Left renal cortex interstitium (tissue), 4 donors: ENCODE measurements around the gene SLC47A2. TPM values are rescaled to one million over a fixed set of nuclear protein-coding genes. Genes with fewer than 3 reads are reported as not detected.
"Not testable (repeated sequence)": the region's sequence is repeated elsewhere in the genome, so short reads cannot be mapped to it uniquely, and the experiment has no call there.

ENCODE experiments used
- DNase-seq, 4 donors: peaks; one replicate each; pipeline ENCODE4 v3.0.0-alpha.2; 2013; ENCODE audit warnings: low read depth in 4 of 4, low spot score in 2 of 4, missing footprints in 1 of 4
- polyA plus RNA-seq, 4 donors: library from polyadenylated mRNA; unstranded; fragments of 120-200 nt; gene quantifications; one replicate each; pipeline ENCODE4 v1.2.1, GENCODE V29; 2013; ENCODE audit not compliant: insufficient read length in 4 of 4

The SLC47A2 gene, protein sequence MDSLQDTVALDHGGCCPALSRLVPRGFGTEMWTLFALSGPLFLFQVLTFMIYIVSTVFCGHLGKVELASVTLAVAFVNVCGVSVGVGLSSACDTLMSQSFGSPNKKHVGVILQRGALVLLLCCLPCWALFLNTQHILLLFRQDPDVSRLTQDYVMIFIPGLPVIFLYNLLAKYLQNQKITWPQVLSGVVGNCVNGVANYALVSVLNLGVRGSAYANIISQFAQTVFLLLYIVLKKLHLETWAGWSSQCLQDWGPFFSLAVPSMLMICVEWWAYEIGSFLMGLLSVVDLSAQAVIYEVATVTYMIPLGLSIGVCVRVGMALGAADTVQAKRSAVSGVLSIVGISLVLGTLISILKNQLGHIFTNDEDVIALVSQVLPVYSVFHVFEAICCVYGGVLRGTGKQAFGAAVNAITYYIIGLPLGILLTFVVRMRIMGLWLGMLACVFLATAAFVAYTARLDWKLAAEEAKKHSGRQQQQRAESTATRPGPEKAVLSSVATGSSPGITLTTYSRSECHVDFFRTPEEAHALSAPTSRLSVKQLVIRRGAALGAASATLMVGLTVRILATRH
- 1 to 10 TPM; 6.3 to 8.6 (median 7.1) TPM for polyA plus RNA-seq

DNA sequence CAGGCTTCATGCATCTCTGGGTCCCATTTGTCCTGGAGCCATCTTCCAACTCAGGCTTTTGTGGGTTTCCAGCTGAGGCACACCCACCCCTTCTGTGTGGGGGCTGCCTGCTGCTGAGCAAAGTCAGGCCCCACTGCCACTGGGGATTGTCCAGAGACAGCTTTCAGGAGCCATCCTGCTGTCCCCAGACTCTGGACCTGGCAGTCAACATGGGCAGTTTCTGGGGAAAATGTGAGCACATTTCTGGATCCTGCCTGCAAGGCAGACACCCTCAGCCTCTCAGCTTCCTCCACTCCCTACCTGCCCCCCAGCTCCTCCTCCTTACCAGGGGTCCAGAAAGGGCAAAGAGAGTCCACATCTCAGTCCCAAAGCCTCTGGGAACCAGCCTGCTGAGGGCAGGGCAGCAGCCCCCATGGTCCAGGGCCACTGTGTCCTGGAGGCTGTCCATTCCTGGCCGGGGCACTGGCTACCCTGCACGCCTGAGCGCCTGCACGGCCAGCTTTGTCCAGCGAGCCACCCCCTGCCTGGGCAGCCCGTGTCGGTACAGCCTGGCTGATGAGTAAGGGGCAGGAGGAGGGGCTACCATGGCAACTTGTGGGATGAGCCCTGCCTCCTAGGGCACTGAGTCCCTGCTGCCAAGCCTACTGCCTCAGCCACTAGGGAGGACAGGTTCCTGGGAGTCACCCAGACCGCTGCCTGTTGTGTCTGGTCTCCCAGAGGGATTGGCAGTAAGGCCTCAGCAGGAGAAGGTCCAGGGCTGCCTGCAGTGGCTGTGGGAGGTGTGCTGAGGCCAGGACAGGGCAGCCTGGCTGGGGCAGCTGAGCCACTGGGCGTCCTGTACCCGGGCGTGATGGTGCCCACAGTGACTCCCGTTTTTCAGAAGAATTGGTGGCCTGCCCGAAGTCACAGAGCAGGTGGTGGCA is at the start of gene SLC47A2:
Gene SLC47A2, minus strand, starts transcription at position 477 of the 923 bp plus-strand sequence. Its CDS starts 29 bp downstream, at position 448.
- DNase-seq: no peak

DNA sequence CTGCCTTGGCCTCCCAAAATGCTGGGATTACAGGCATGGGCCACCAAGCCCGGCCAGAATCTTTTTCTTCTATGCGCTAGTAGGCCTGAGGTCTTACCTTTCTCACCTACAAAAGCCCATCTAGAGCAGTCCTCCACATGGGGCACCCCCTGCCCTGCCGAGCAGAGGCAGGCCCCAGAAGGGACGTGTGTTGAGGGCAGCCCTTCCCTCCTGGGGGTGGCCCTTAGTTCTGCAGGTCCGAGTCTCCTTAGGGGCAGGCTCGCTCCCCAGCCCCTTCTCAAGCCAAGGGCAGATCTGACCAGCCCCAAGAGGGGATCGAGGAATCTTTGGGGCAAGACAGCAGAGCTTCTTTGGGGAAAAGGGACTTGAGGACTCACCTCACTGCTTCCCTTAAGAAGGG is 49.6 kb upstream of the SLC47A2 start:
- DNase-seq: no peak

DNA sequence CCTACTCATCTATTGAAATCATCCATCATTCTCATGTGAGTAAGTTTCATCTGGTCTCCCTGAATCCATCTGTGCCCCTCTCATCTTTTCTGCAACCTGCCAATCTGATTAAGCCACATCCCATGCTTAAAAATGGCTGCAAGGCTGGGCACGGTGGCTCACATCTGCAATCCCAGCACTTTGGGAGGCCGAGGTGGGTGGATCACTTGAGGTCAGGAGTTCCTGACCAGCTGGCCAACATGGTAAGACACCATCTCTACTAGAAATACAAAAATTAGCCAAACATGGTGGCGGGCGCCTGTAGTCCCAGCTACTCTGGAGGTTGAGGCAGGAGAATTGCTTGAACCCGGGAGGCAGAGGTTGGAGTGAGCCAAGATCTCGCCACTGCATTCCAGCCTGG is 47.6 kb upstream of the SLC47A2 start:
- not testable (repeated sequence) for DNase-seq

DNA sequence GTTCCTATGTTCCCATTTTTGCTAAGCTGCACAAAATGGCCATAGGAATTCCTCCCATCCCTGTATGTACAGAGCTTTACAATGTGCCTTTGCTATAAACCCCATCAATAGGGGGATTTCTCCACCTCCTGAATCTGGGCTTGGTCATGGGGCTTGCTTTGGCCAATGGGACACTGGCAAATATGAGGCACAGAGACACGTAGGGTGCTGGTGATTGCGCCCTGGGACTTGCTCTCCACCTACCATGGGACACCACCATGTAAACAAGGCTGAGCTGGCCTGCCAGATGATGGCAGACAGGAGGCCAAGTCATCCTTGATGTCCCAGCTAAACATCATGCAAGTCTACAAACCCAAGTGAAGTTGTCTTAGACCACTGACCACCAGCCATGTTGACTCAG is 47.0 kb upstream of the SLC47A2 start:
- no peak for DNase-seq

DNA sequence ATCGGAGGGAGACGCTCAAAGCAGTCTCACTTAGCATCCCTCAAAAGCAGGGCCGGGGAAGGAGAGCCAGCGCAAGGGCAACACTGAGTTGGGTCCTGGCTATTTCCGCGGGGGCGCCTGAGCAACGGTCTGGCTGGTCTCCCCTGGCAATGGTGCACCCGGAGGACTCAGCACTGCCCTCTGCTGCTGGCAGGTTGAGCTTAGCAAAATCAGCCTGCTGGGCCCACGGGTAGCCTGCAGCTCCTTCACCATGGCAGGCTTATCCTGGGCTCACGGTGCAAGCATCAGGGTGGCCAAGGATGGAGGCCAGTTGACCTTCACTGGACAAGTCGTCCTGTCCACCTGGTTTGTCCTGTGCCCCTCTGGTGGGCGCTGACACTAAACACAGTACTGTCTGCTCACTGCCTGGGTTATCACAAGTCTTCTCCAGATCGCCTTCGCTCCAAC is 46.2 kb upstream of the SLC47A2 start:
- DNase-seq: peak in 2 of 4 donors; percentile 57 to 63

DNA sequence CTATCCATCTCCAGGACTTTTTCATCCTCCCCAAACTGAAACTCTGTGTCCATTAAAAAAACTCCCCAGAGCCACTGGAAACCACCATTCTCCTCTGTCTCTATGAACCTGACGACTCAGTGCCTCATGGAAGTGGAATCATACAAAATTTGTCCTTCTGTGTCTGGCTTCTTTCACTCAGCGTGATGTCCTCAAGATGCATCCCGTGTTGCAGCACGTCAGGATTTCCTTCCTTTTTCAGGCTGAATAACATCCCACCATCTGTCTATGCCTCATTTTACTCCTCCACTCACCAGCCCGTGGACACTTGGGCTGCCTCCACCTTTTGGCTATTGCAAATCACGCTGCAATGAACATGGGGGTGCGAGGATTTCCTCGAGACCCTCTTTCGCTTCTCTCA is 44.4 kb upstream of the SLC47A2 start:
- no peak for DNase-seq

DNA sequence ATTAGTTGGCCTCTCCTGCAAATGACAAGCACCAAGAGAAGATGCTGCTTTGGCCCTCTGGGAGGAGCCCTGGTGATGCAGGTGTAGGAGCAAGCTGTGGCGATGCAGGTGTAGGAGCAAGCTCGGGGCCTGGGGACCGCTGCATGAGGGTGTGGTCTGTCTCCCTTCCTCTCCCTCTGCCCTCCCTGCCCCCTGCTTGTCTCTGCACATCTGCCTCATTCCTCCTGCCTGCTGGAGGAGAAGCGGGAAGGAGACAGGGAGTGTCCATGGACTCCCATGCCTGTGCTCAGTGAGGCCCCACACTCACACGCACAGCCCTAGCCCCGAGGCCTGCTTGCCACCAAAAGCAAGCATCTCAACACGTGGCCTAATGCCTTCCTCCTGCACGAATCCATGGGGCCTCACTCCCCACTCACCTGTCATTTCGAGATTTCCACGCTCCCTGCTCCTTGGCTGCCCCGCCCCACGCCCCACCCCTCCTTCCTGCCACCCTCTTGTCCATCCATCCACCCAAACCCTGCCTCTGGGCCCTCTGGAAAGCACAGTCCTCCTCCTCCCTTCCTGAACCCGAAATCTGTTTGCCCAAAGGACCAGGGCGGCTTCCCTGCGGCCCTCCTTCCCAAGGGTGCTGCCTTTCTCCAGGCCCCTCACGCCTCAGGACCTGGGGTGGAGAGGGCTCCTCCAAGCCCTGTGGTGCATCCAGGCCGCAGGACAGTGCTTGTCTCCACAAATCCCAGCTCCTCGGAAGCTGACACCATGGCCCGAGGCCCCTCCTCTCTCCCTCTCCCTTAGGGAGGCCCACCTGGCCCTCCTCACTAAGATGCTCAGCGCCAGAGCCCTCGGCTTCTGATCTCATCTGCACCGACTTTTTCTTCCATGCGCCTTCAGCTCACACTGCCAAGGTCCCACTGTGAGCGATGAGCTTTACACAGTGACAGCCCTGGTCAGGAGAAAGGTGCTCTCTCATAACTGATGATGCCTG is 43.5 kb upstream of the SLC47A2 start:
- DNase-seq: no peak

DNA sequence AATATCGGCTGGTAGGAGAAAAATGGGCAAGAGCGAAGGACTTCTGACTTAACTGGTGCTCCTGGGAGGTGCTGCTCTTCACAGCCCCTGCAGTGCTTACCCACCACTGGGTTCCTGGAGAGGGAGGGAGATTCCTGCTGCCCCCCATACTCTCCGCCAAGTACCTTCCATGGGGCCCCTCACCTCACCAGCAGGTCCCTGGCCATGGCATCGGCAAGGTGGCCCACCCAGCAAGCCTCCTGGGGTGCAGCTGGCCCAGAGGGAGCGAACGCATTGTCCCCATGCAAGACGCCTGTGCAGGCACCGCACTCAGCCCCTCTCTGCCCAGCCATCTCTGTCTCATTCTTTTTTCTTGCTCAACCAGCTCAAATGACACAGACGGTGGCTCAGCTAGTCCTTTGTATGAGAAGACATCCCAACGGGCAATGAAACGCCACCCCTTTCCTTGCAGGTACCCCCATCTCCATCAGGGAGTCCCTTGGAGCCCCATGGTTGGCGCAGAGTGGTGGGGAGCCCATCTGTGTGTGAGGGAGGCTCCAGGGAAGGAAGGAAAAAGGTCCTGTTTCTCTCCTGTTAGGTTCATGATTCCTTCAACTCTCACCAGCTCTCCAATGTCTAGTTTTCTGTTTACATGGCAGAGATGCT is 41.3 kb upstream of the SLC47A2 start:
- DNase-seq: no peak

DNA sequence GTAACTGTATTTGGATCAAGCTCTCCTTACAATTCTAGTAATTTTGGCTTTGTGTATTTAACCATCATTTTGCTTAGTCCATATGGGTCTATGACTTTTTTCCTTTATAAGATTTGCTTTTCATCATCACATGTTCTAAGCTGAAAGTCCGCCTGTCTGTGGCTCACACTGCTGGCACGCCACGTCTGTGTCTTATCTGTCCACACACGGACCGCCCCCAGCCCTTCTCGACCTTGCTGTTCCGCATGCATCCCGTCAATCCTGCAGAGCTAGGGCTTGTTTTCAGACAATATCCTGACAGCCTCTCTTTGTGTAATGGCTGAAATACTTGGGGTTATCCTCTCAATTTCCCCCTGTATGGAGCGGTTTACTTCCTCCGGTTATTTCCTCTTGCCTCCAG is 40.2 kb upstream of the SLC47A2 start:
- no peak for DNase-seq

DNA sequence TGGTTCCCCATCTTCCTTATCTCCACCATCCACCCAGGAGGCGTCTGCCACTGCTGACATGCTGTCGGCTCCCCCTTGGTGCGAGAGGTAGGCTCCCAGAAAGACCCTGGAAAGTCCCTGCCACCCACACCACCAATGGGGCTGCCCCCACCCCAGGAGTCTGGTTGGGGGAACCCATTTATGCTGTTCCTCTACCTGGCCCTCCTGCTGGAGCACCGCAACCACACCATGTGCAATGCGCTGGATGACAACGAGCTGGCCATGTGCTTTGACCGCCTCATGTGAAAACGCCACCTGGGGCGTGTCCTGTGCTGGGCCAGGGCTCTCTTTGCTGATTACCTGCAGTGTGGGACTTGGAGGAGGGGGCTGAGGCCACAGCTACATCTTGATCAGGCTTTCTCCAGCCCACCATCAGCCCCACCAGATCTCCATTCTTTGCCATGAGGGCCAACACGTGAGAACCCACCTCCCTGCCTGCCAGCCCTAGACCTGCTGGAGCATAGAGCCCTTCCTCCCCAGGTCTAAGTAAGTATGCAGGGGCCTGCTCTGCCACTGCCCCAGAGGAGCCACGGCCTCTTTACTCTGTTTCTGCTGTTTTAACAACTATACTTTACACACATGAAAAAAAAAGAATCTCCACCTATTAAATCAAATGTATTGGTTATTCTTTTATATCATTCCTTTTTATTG is 39.6 kb upstream of the SLC47A2 start:
- DNase-seq: no peak

DNA sequence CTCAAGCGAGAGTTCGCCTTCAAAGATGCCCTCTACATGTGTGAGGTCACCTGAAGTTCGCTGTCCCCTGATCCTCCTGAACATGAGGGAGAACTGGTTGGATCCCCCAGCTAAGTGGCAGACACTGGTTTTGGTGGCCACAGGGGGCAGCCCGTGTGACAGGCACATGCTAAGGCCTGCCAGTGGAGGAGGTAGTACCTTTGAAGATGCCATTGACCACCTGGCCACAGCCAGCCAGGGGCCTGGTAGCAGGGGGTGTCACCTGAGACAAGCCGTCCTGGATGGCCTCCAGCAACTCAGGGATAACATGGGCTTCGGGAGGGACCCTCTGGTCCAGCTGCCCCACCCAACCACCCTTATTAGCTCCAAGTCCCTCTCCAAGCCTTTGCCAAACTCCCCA is 39.0 kb upstream of the SLC47A2 start:
- no peak for DNase-seq

DNA sequence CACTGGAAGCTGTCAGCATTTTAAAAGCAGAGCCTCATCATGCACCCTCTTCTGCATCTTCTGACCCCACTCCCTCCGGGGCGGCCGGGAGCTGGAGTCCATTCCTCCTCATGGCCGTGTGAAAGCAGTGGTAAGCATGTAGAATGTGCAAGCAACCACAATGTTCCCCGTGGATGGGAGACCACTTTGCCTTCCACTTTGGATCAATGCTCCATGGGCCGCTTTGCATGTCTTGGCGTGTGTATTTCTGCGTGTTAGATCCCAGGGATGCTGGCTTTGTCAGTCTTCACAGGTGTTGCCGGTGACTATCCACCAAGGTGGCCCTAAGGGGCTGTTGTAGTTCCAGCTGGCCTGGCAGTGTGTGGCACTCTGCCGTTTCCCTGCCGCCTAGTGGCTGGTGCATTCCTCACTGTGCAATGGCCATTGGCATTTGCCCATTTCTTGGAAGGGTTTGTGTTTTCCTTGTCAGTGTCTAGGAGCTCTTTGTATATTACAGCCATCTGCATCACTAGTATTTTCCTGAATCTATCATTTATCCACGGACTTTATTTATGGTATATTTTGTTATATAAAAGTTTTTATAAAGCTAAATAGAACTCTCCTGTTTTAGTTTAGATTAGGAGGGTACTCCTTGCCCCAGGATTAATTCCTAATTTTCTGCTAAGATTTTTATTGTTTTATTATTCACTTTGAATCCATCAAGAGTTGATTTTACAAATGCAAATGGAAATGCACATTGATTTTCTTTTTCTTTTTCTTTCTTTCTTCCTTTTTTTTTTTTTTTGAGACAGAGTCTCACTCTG is 37.5 kb upstream of the SLC47A2 start:
- DNase-seq: no peak

DNA sequence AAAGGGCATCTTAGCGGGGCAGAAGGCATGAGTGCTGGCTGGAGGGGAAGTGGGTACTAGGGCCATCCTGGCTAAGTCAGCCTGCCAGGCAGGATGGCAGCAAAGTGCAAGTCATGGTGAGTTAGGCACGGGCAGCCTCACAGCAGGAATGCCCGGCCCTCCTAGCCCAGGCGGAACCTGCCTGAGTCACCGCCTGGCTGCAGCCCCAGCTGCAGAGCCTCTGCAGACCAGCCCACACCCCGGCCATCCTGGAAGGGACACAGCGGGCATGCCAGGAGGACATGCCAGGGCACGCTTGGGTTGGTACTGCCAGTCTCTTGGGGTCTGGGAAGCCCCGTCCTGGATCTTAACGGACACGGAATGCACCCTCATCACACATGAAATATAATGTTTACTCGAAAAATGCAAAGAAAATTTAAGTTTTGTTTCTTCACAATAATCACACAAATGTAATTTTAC is 36.7 kb upstream of the SLC47A2 start:
- no peak for DNase-seq

DNA sequence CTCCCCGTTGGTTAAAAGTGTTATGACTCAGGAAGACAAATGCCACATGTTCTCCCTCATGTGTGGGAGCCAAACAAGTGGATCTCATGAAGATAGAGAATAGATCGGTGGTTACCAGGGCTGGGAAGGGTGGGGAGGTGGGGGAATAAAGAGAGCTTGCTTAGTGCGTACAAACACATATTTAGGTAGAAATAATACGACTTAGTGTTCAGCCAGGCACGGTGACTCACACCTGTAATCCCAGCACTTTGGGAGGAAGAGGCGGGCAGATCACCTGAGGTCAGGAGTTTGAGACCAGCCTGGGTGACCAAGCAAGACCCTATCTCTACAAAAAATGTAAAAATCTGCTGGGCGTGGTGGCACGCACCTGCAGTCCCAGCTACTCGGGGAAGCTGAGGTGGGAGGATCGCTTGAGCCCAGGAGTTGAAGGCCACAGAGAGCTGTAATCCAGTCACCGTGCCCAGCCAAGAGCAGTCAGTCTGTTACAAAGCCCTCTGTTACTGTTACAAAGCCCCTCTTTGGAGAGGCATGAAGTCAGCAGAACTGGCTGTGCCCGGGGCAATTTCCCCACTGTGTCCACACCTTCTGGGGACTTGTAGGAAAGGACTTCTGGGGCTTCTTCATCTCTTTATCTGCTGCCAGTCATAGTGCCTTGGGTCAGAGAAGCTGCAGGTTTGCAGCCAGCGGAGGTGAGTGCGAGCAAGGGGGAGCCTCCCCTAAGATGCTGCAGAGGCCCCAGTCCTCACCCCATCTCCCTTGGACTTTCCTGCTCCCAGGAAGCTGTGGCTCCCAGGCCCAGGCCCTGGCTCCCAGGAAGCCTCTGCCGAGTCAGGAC is 36.0 kb upstream of the SLC47A2 start:
- DNase-seq: no peak

DNA sequence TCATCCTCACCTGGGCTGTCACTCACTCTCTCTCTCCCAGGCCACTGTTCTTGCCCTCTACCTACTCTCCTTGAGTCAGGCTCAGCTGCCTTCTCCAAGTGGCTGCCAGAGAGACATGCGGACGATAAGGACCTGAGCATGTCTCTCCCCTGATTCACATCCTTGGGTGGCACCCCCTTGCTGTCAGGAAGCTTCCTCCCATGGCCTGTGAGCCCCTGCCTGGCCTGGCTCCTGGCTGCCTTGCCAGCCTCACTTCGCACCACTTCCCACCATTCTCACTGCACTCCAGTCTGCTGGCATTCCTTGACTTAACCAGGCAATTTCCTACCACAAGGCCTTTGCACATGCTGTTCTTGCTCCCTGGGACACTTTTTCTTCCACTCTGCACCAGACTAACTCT is 34.5 kb upstream of the SLC47A2 start:
- DNase-seq: no peak

DNA sequence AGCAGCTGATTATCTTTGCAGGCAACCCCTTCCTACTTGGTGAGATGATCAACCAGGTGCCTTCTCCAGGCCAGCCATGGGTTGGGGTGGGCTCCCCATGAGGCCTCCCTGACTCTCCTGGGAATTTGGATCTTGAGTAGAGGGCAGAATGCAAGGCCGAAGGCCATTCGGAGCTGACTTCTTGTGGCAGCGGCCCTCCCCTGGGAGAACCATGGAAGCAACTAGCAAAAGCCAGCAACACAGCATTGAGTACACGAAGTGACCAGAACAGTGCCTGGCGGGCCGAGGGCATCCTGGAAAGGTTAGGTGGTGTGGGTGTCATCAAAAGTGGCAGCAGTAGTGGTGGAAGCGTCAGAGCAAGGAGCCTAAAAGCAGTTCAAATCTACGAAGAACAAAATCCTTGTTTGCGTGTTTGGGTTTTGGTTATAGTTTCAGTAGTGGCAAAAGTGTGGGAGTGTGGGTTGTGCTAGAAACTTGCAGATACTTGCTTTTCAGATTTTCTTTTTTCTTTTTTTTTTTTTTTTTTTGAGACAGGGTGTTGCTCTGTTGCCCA is 33.7 kb upstream of the SLC47A2 start:
- no peak for DNase-seq

DNA sequence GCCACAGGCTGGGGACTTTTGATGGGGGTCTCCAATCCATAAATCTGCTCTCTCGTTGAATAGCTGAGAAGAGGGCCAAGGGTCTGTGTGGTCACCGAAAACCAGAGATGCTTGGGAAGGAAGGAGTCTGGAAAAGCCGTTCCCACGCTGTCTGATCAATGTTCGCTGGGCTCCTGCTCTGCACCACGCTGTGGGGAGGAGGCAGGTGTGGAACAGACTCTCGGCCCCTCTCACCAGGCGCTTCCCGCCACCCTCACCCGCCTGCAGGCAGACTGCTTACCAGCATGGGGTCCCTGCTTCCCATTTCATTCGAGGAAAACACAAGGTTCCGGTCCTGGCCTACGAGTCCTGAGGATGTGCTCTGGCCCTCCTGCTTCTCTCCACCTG is 32.4 kb upstream of the SLC47A2 start:
- no peak for DNase-seq
